MM.1S (cell line): ENCODE data around the gene GPR32.
"Not testable (repeated sequence)": the region's sequence is repeated elsewhere in the genome, so short reads cannot be mapped to it uniquely, and the experiment has no call there.

ENCODE experiments used
- DNase-seq: peaks from one replicate; pipeline ENCODE4 v3.0.0-alpha.2; 2015
- H2AFZ ChIP-seq: fragments of 300-600 bp; sonication (generic); 2 replicates; pipeline ENCODE4 v1.6.0; 2016; ENCODE audit warnings: antibody characterized with exemption, low read length
- H3F3A ChIP-seq: fragments of 300-600 bp; sonication (generic); 2 replicates; pipeline ENCODE4 v1.6.1; 2016; ENCODE audit warnings: mild to moderate bottlenecking, antibody characterized with exemption, low read length, moderate library complexity, mixed read lengths; ENCODE audit not compliant: insufficient read depth
- H3K27ac ChIP-seq: fragments of 300-600 bp; sonication (generic); 2 replicates; pipeline ENCODE4 v1.5.1; 2016; ENCODE audit warnings: mild to moderate bottlenecking, low read length
- H3K27me3 ChIP-seq: fragments of 300-600 bp; sonication (generic); replicated peaks from 2 replicates; pipeline ENCODE4 v1.6.0; 2016; ENCODE audit warnings: low read length; ENCODE audit not compliant: insufficient read depth
- H3K36me3 ChIP-seq: fragments of 300-600 bp; sonication (generic); replicated peaks from 2 replicates; pipeline ENCODE4 v1.6.1; 2016; ENCODE audit warnings: mild to moderate bottlenecking, low read length, mixed read lengths; ENCODE audit not compliant: insufficient read depth
- H3K4me1 ChIP-seq: fragments of 300-600 bp; sonication (generic); 2 replicates; pipeline ENCODE4 v1.6.1; 2016; ENCODE audit warnings: low read length, mixed read lengths
- H3K4me2 ChIP-seq: fragments of 300-600 bp; sonication (generic); 2 replicates; pipeline ENCODE4 v1.6.0; 2016; ENCODE audit warnings: low read depth, low read length
- H3K4me3 ChIP-seq: fragments of 300-600 bp; sonication (generic); 2 replicates; pipeline ENCODE4 v1.5.1; 2016; ENCODE audit warnings: low read length, mixed read lengths
- H3K79me2 ChIP-seq: fragments of 300-600 bp; sonication (generic); 2 replicates; pipeline ENCODE4 v1.6.1; 2016; ENCODE audit warnings: mixed run types, low read length, mixed read lengths
- H3K9ac ChIP-seq: fragments of 300-600 bp; sonication (generic); 2 replicates; pipeline ENCODE4 v1.6.1; 2016; ENCODE audit warnings: low read length, mixed read lengths
- H3K9me2 ChIP-seq: fragments of 300-600 bp; sonication (generic); replicated peaks from 2 replicates; pipeline ENCODE4 v1.6.1; 2016; ENCODE audit warnings: mild to moderate bottlenecking, low read length, mixed read lengths; ENCODE audit not compliant: insufficient read depth
- H3K9me3 ChIP-seq: fragments of 300-600 bp; sonication (generic); replicated peaks from 2 replicates; pipeline ENCODE4 v1.6.1; 2016; ENCODE audit warnings: mild to moderate bottlenecking, low read length, mixed read lengths; ENCODE audit not compliant: insufficient read depth
- H4K20me1 ChIP-seq: fragments of 300-600 bp; sonication (generic); 2 replicates; pipeline ENCODE4 v1.6.1; 2016; ENCODE audit warnings: mild to moderate bottlenecking, low read length, moderate library complexity, mixed read lengths; ENCODE audit not compliant: insufficient read depth
- CTCF ChIP-seq: fragments of 300-600 bp; sonication (generic); IDR thresholded peaks from 2 replicates; pipeline ENCODE4 v1.5.1; 2016; ENCODE audit warnings: antibody characterized with exemption, low read length, mixed read lengths
- EZH2 ChIP-seq: fragments of 300-600 bp; sonication (generic); optimal IDR thresholded peaks from 2 replicates; pipeline ENCODE3; 2017; ENCODE audit warnings: low read depth, mild to moderate bottlenecking, antibody characterized with exemption, low read length, mixed read lengths
- EZH2phosphoT487 ChIP-seq: fragments of 300-600 bp; sonication (generic); IDR thresholded peaks from 2 replicates; pipeline ENCODE4 v1.6.1; 2018; ENCODE audit warnings: antibody characterized with exemption, low read length

Gene GPR32

GRCh38 chr19:50778906-50779430, 8.7 kb downstream of the GPR32 start:
- no peak overlapping the region for H2AFZ ChIP-seq
- no peak overlapping the region for H3K4me3 ChIP-seq
- TF ChIP-seq EZH2phosphoT487: no peak
- H3F3A ChIP-seq: no peaks in the 10 kb centered on the region
- peaks cover 82% of the 10 kb centered on the region for H3K27me3 ChIP-seq
- H3K4me1 ChIP-seq: no peaks in the 10 kb centered on the region
- H3K4me2 ChIP-seq: no peak overlapping the region
- no peak overlapping the region for H3K27ac ChIP-seq
- H3K9ac ChIP-seq: no peak overlapping the region
- H3K79me2 ChIP-seq: no peaks in the 10 kb centered on the region
- no peaks in the 10 kb centered on the region for H4K20me1 ChIP-seq
- no peaks in the 10 kb centered on the region for H3K9me3 ChIP-seq
- no peaks in the 10 kb centered on the region for H3K36me3 ChIP-seq
- no peak for DNase-seq
- no peaks in the 10 kb centered on the region for H3K9me2 ChIP-seq

GRCh38 chr19:50779504-50780457, 9.5 kb downstream of the GPR32 start:
- no peaks in the 10 kb centered on the region for H3K36me3 ChIP-seq
- no peaks in the 10 kb centered on the region for H3K79me2 ChIP-seq
- H4K20me1 ChIP-seq: no peaks in the 10 kb centered on the region
- no peak overlapping the region for H3K27ac ChIP-seq
- H3F3A ChIP-seq: no peaks in the 10 kb centered on the region
- no peak overlapping the region for H2AFZ ChIP-seq
- no peaks in the 10 kb centered on the region for H3K4me1 ChIP-seq
- TF ChIP-seq CTCF: no peak
- H3K9ac ChIP-seq: no peak overlapping the region
- H3K4me3 ChIP-seq: no peak overlapping the region
- no peaks in the 10 kb centered on the region for H3K9me3 ChIP-seq
- no peak overlapping the region for H3K4me2 ChIP-seq
- no peak for DNase-seq
- H3K27me3 ChIP-seq: peaks cover 74% of the 10 kb centered on the region
- H3K9me2 ChIP-seq: no peaks in the 10 kb centered on the region

- H3K36me3 ChIP-seq: no peaks in the 10 kb centered on the region
These were observed 10.6 kb downstream of the GPR32 start for GRCh38 chr19:50780753-50781435.

GRCh38 chr19:50783848-50784152, 13.5 kb downstream of the GPR32 start:
- H3K9me2 ChIP-seq, H3F3A ChIP-seq, DNase-seq, H3K27ac ChIP-seq, H3K9ac ChIP-seq, H2AFZ ChIP-seq, H3K4me1 ChIP-seq, H3K79me2 ChIP-seq, H3K36me3 ChIP-seq, H3K9me3 ChIP-seq, H4K20me1 ChIP-seq, H3K4me3 ChIP-seq: not testable (repeated sequence)
- peaks cover 55% of the 10 kb centered on the region for H3K27me3 ChIP-seq
- H3K4me2 ChIP-seq: peak overlapping the region; percentile 22; the same call in 1 of the 2 replicates

More at GRCh38 chr19:50780753-50781435, 10.6 kb downstream of the GPR32 start:
- Histone ChIP-seq H4K20me1 (no peaks in the 10 kb centered on the region), H3K79me2 (no peaks in the 10 kb centered on the region), H3K9ac (no peak overlapping the region), H3K9me2 (no peaks in the 10 kb centered on the region), H3K4me3 (no peak overlapping the region), H3K4me2 (no peak overlapping the region), H3F3A (no peaks in the 10 kb centered on the region), H3K4me1 (no peaks in the 10 kb centered on the region), H3K27ac (no peak overlapping the region), H3K27me3 (peaks cover 72% of the 10 kb centered on the region), H2AFZ (no peak overlapping the region), H3K9me3 (no peaks in the 10 kb centered on the region)
- TF ChIP-seq CTCF (no peak), EZH2 (no peak), EZH2phosphoT487 (no peak)
- no peak for DNase-seq
